ENCODE data around the gene YTHDF1.

Gene YTHDF1

DNA sequence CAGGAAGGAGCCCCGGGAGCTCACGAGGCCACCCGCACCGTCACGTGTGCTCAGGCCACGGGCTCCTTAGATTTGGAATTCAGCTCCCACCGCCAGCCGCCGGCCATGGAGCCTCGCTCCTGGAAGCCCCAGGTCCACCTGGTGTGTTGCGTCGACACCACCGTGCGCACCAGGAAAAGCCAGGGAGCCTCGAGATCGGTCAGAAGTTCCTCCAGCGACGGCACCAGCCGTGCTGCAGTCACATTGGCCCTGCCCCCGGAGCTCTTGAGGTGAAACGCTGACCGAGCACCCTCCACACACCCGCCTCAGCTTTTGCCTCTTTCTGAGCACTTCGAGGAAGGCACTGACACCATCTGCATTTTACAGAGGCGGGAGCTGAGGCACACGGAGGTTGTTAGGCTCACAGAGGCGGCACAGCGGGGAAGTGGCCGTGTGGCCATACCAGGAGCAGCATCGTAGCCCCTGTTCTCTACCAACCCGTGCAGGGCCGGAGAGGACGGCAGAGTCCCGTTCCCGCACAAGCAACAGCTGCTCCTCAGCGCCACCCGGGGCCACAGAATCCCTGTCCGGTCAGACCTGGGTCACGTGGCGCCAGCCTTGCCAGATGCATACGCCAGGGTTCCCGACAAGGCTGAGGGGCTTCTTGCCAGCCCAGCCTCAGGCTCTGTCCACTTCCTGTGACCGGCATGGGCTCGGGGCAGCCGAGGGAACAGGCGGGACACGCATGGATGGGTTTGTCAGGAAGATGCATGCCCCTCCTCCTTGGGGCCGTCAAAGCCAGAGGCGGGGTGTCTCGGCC is 30.8 kb upstream of the YTHDF1 start:
- H3K9me3 ChIP-seq (ENCODE audit: control insufficient read depth, low read length) = no peaks in the 10 kb centered on the region
- no peak overlapping the region for H3K27ac ChIP-seq
- peaks cover 10% of the 10 kb centered on the region for H3K4me1 ChIP-seq
- H3K27me3 ChIP-seq (ENCODE audit: control insufficient read depth, insufficient read depth, low read length) = no peaks in the 10 kb centered on the region
- no peaks in the 10 kb centered on the region for H3K79me2 ChIP-seq
- no peak overlapping the region for H3K9ac ChIP-seq
- H3K4me2 ChIP-seq (ENCODE audit: low read length) = peak overlapping the region; percentile 67
- TF ChIP-seq CTCF (IDR thresholded peaks at IDR 0.05) = no peak
- H3K36me3 ChIP-seq (ENCODE audit: control insufficient read depth, insufficient read depth, low read length) = no peaks in the 10 kb centered on the region
- no peak overlapping the region for H3K4me3 ChIP-seq (ENCODE audit: low read depth, low read length)
- peak overlapping the region; percentile 54 for H2AFZ ChIP-seq

GRCh38 chr20:63244468-63244867 is 28.5 kb upstream of the YTHDF1 start:
- Histone ChIP-seq H3K27me3 (ENCODE audit: control insufficient read depth, insufficient read depth, low read length) (no peaks in the 10 kb centered on the region), H3K9ac (no peak overlapping the region), H3K9me3 (ENCODE audit: control insufficient read depth, low read length) (no peaks in the 10 kb centered on the region), H2AFZ (no peak overlapping the region), H3K4me1 (peaks cover 5% of the 10 kb centered on the region), H3K4me3 (ENCODE audit: low read depth, low read length) (no peak overlapping the region), H3K27ac (no peak overlapping the region), H3K36me3 (ENCODE audit: control insufficient read depth, insufficient read depth, low read length) (no peaks in the 10 kb centered on the region), H3K79me2 (no peaks in the 10 kb centered on the region), H3K4me2 (ENCODE audit: low read length) (no peak overlapping the region)
- TF ChIP-seq CTCF (IDR thresholded peaks at IDR 0.05) = no peak

GRCh38 chr20:63243604-63244247 is 27.8 kb upstream of the YTHDF1 start:
- H3K27me3 ChIP-seq (ENCODE audit: control insufficient read depth, insufficient read depth, low read length) = no peaks in the 10 kb centered on the region

DNA sequence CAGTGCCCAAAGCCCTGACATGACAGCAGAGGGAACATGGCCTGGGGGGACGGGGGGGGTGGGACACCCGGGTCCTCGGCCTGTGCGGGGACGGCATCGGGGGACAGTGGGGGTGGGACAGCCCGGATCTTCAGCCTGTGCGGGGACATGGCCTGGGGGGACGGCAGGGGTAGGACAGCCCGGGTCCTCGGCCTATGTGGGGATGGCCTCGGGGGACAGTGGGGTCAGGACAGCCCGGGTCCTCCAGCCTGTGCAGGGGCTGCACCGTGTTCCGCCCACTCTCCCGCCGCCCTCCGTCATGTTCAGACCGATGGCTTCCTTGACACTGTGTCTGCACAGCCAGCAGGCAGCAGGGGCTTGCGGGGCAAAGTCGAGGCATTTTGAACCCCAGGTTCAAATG is 26.8 kb upstream of the YTHDF1 start:
- Histone ChIP-seq H3K27ac (no peak overlapping the region), H3K27me3 (ENCODE audit: control insufficient read depth, insufficient read depth, low read length) (no peaks in the 10 kb centered on the region), H3K9ac (no peak overlapping the region), H2AFZ (no peak overlapping the region), H3K4me2 (ENCODE audit: low read length) (no peak overlapping the region), H3K4me1 (no peaks in the 10 kb centered on the region), H3K36me3 (ENCODE audit: control insufficient read depth, insufficient read depth, low read length) (no peaks in the 10 kb centered on the region), H3K9me3 (ENCODE audit: control insufficient read depth, low read length) (no peaks in the 10 kb centered on the region), H3K4me3 (ENCODE audit: low read depth, low read length) (no peak overlapping the region), H3K79me2 (no peaks in the 10 kb centered on the region)
- TF ChIP-seq CTCF (IDR thresholded peaks at IDR 0.05) = no peak

More at GRCh38 chr20:63243604-63244247, 27.8 kb upstream of the YTHDF1 start:
- Histone ChIP-seq H3K9ac (no peak overlapping the region), H2AFZ (no peak overlapping the region), H3K4me3 (ENCODE audit: low read depth, low read length) (no peak overlapping the region), H3K27ac (no peak overlapping the region), H3K79me2 (no peaks in the 10 kb centered on the region), H3K36me3 (ENCODE audit: control insufficient read depth, insufficient read depth, low read length) (no peaks in the 10 kb centered on the region), H3K4me2 (ENCODE audit: low read length) (no peak overlapping the region), H3K9me3 (ENCODE audit: control insufficient read depth, low read length) (no peaks in the 10 kb centered on the region), H3K4me1 (no peaks in the 10 kb centered on the region)
- no peak for TF ChIP-seq CTCF (IDR thresholded peaks at IDR 0.05)
